HS-5 (cell line): Measurements from ENCODE around the gene SLC26A4.

Experiments
- DNase-seq: peaks from one replicate; pipeline ENCODE4 v3.0.0-alpha.2; 2012; ENCODE audit warnings: low read depth

Gene SLC26A4

DNA sequence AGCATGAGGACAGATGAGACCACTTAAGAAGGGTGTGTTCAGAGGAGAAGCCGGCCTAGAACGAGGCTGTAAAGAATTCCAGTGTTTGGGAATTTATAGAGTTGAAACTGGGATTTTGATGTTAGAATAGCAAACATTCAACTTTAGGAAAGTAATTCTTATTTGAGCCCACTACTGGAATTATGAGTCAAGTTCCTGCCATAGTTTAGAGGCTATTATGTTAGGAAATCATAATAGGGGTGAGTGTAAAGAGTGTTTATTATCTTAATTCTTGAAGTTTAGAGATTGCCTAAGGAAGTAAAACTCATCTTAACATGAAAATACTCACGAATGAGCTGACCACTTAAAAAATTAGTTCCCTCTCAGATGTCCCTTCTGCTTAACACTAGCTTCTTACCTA is 85.4 kb downstream of the SLC26A4 start:
- DNase-seq: no peak

- no peak for DNase-seq
Measured at GRCh38 chr7:107751113-107751512, 90.5 kb downstream of the SLC26A4 start.

DNA sequence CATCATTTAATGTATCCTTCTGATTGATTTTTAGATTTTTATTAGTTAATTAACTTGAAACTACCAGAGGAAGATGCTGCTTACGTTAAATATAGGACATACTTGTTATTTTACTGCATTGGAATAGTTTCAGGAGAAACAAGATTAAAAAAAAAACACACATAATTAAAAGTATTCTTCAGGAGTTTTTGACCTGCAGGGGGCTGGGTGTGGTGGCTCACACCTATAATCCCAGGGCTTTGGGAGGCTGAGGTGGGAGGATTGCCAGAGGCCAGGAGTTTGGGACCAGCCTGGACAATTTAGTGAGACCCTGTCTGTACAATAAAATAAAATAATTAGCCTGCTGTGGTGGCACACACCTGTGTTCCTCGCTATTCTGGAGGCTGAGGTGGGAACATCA is 94.0 kb downstream of the SLC26A4 start:
- no peak for DNase-seq

- DNase-seq: no peak
Measured at GRCh38 chr7:107758667-107759066, 98.0 kb downstream of the SLC26A4 start.

DNA sequence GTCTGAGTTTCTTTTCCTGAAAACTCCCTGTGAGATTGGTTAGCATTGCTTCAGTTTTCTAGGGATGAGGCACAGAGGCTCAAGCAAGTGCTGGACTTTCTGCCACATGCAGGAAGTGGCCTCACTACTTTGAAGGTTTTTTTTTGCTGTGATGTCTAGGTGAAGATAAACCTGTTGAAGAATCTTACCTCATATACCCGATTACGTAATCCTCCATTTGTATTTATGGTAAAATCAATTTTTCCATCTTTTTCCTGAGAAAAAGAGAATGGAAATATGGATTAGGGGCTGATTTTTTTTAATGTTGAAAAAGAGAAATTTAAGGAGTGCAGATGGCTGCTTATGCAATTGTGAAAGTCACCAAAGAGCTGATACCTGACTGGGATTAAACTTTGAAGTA is 106.8 kb downstream of the SLC26A4 start:
- DNase-seq: no peak
